22Rv1 (cell line): ENCODE results near the gene TUBA1C.

ENCODE experiments used
- CTCF ChIP-seq: fragments of 450-650 bp; IDR thresholded peaks from 2 replicates; pipeline ENCODE4 v1.5.1; 2017; ENCODE audit warnings: mild to moderate bottlenecking
- ZFX ChIP-seq: fragments of 450-650 bp; IDR thresholded peaks from 2 replicates; pipeline ENCODE4 v1.6.1; 2017; ENCODE audit warnings: antibody characterized with exemption, borderline replicate concordance

DNA sequence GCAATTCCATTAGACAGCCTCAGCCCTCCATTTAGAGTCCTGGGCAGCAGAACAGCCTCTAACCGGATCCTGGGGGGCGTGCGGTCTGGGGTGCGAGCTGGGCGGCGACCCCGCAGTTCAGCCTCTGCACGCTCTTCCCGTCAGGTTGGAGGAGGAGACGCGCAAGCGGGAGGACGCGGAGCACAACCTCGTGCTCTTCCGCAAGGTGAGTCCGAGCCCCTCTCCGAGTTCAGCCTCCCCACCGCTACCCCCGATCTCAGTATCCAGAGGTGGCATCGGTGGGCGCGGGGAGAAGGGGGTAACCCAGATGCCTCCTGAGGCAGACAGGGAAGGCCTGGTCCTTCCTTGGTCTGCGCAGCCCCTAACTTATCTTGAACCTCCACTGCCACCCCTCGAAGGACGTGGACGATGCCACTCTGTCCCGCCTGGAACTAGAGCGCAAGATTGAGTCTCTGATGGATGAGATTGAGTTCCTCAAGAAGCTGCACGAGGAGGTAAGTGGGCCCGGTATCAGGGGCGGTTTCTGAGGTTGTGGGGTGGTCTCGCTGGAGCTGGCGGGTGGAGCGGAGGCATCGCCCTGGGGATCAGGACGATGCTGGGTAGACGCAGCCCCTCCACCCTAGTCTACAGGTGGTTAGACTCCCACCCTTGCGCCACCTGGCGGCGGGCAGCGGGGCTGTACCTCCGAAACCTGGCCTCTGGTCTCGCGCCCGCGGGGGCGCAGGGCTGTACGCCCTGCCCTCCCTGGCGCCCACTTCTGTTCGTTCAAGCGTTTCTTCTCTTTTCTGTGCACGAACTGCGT is 31.4 kb downstream of the TUBA1C start:
- TF ChIP-seq CTCF: peak; percentile 99
- no peak for TF ChIP-seq ZFX
